ENCODE data around the gene EML1. TPM values are rescaled to one million over a fixed set of nuclear protein-coding genes. Genes with fewer than 3 reads are reported as not detected.

The EML1 gene
- total RNA-seq, 4 donors from 2014 or later, result 12.5 to 19.1 (median 16.6) TPM

DNA sequence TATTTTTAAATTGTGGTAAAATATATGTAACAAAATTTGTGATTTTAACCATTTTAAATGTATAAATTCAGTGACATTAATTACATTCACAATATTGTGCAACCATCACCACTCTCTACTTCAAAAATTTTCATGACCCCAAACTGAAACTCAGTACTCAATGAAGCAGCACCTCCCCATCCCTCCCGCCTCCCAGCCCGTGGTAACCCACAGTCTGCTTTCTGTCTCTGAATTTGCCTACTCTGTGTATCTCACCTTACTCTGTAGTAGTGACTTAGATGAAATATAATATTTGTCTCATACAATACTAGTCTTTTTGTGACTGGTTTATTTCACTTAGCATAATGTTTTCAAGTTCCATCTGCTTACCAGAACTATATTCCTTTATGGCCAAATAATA lies 36.2 kb downstream of the EML1 start:
- in situ Hi-C loops (cut with MboI; ENCODE audit: low sequenced_read_pairs in 4 of 4), result no loop called here

GRCh38 chr14:99831303-99831702 lies 38.1 kb downstream of the EML1 start:
- no peaks in the 10 kb centered on the region for H3K36me3 ChIP-seq
- in situ Hi-C loops (cut with MboI; ENCODE audit: low sequenced_read_pairs in 4 of 4) (no loop called here), intact Hi-C loops (cut with DNase I; ENCODE audit: low total_unique reads) (no loop called here)
- no peaks in the 10 kb centered on the region for H3K4me1 ChIP-seq
- H3K9me3 ChIP-seq, result no peaks in the 10 kb centered on the region
- H3K27ac ChIP-seq, result no peak overlapping the region
- H3K4me3 ChIP-seq, result no peak overlapping the region
- ATAC-seq (no peak), DNase-seq (no peak)
- H3K27me3 ChIP-seq, result no peaks in the 10 kb centered on the region
- TF ChIP-seq, protein P1, sequence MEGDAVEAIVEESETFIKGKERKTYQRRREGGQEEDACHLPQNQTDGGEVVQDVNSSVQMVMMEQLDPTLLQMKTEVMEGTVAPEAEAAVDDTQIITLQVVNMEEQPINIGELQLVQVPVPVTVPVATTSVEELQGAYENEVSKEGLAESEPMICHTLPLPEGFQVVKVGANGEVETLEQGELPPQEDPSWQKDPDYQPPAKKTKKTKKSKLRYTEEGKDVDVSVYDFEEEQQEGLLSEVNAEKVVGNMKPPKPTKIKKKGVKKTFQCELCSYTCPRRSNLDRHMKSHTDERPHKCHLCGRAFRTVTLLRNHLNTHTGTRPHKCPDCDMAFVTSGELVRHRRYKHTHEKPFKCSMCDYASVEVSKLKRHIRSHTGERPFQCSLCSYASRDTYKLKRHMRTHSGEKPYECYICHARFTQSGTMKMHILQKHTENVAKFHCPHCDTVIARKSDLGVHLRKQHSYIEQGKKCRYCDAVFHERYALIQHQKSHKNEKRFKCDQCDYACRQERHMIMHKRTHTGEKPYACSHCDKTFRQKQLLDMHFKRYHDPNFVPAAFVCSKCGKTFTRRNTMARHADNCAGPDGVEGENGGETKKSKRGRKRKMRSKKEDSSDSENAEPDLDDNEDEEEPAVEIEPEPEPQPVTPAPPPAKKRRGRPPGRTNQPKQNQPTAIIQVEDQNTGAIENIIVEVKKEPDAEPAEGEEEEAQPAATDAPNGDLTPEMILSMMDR (IDR thresholded peaks at IDR 0.05 in 4 of 5, conservative IDR thresholded peaks at IDR 0.05 in 1 of 5), result no peak
- TF ChIP-seq POLR2A (IDR thresholded peaks at IDR 0.05), result no peak

More for the DNA sequence above, 36.2 kb downstream of the EML1 start:
- H3K9me3 ChIP-seq, result no peaks in the 10 kb centered on the region
- no peaks in the 10 kb centered on the region for H3K27me3 ChIP-seq
- DNase-seq (no peak), ATAC-seq (no peak)
- no peaks in the 10 kb centered on the region for H3K36me3 ChIP-seq
- no peak for TF ChIP-seq POLR2A (IDR thresholded peaks at IDR 0.05)
- TF ChIP-seq, protein P1 (IDR thresholded peaks at IDR 0.05 in 4 of 5, conservative IDR thresholded peaks at IDR 0.05 in 1 of 5), result no peak
- no peak overlapping the region for H3K4me3 ChIP-seq
- H3K27ac ChIP-seq, result no peak overlapping the region
- intact Hi-C loops (cut with DNase I; ENCODE audit: low total_unique reads), result no loop called here
- no peaks in the 10 kb centered on the region for H3K4me1 ChIP-seq

- intact Hi-C loops (cut with DNase I; ENCODE audit: low total_unique reads), result no loop called here
Measured at GRCh38 chr14:99831903-99832685, 38.9 kb downstream of the EML1 start.

GRCh38 chr14:99837822-99838221 lies 44.6 kb downstream of the EML1 start:
- Histone ChIP-seq H3K4me3 (no peak overlapping the region), H3K4me1 (peaks cover 14 to 26% of the 10 kb centered on the region in 2 donors), H3K27me3 (no peaks in the 10 kb centered on the region), H3K27ac (no peak overlapping the region), H3K36me3 (no peaks in the 10 kb centered on the region), H3K9me3 (no peaks in the 10 kb centered on the region)
- ATAC-seq (no peak), DNase-seq (no peak)
- in situ Hi-C loops (cut with MboI; ENCODE audit: low sequenced_read_pairs in 4 of 4), result no loop called here
- intact Hi-C loops (cut with DNase I; ENCODE audit: low total_unique reads), result no loop called here
- no peak for TF ChIP-seq POLR2A (IDR thresholded peaks at IDR 0.05)
- TF ChIP-seq, protein P1 (IDR thresholded peaks at IDR 0.05 in 4 of 5, conservative IDR thresholded peaks at IDR 0.05 in 1 of 5), result no peak

More at GRCh38 chr14:99831903-99832685, 38.9 kb downstream of the EML1 start:
- in situ Hi-C loops (cut with MboI; ENCODE audit: low sequenced_read_pairs in 4 of 4), result no loop called here
- no peaks in the 10 kb centered on the region for H3K27me3 ChIP-seq
- DNase-seq (no peak), ATAC-seq (no peak)
- TF ChIP-seq, protein P1 (IDR thresholded peaks at IDR 0.05 in 4 of 5, conservative IDR thresholded peaks at IDR 0.05 in 1 of 5), result no peak
- no peak for TF ChIP-seq POLR2A (IDR thresholded peaks at IDR 0.05)
- H3K4me3 ChIP-seq, result no peak overlapping the region
- H3K27ac ChIP-seq, result no peak overlapping the region
- no peaks in the 10 kb centered on the region for H3K4me1 ChIP-seq
- no peaks in the 10 kb centered on the region for H3K9me3 ChIP-seq
- H3K36me3 ChIP-seq, result no peaks in the 10 kb centered on the region

Measured in gastrocnemius medialis (tissue), 4 donors.